Hepatocyte (in vitro differentiated cells): Measurements from ENCODE around the gene CCDC39. TPM values are rescaled to one million over a fixed set of nuclear protein-coding genes. Genes with fewer than 3 reads are reported as not detected.

ENCODE experiments used
- DNase-seq: peaks from one replicate; pipeline ENCODE4 v3.0.0-alpha.2; 2016; ENCODE audit warnings: low spot score
- H2AFZ ChIP-seq: fragments of 200-600 bp; sonication (generic); 2 replicates; pipeline ENCODE4 v1.6.0; 2016; ENCODE audit warnings: antibody characterized with exemption, mild to moderate bottlenecking
- H3K27ac ChIP-seq: fragments of 200-600 bp; sonication (generic); 2 replicates; pipeline ENCODE4 v1.5.1; 2016; ENCODE audit warnings: mild to moderate bottlenecking
- H3K27me3 ChIP-seq: fragments of 200-600 bp; sonication (generic); 2 replicates; pipeline ENCODE4 v1.6.1; 2016
- H3K36me3 ChIP-seq: fragments of 200-600 bp; sonication (generic); replicated peaks from 2 replicates; pipeline ENCODE4 v1.5.1; 2016; ENCODE audit warnings: low read depth; ENCODE audit not compliant: insufficient read depth
- H3K4me1 ChIP-seq: fragments of 200-600 bp; sonication (generic); 2 replicates; pipeline ENCODE4 v1.5.1; 2016; ENCODE audit warnings: mild to moderate bottlenecking, moderate library complexity; ENCODE audit not compliant: insufficient read depth
- H3K4me2 ChIP-seq: fragments of 200-600 bp; sonication (generic); 2 replicates; pipeline ENCODE4 v1.6.0; 2016
- H3K4me3 ChIP-seq: fragments of 200-600 bp; sonication (generic); 2 replicates; pipeline ENCODE4 v1.5.1; 2016; ENCODE audit warnings: mild to moderate bottlenecking
- H3K79me2 ChIP-seq: fragments of 200-600 bp; sonication (generic); 2 replicates; pipeline ENCODE4 v1.6.0; 2017; ENCODE audit warnings: mild to moderate bottlenecking
- H3K9me2 ChIP-seq: fragments of 200-600 bp; sonication (generic); replicated peaks from 2 replicates; pipeline ENCODE4 v1.6.0; 2017; ENCODE audit warnings: mild to moderate bottlenecking; ENCODE audit not compliant: insufficient read depth
- H3K9me3 ChIP-seq: fragments of 200-600 bp; sonication (generic); 2 replicates; pipeline ENCODE4 v1.5.1; 2016; ENCODE audit warnings: low read depth, mild to moderate bottlenecking
- H4K20me1 ChIP-seq: fragments of 200-600 bp; sonication (generic); 2 replicates; pipeline ENCODE4 v1.6.0; 2016; ENCODE audit warnings: mild to moderate bottlenecking; ENCODE audit not compliant: insufficient read depth, poor library complexity, severe bottlenecking
- CTCF ChIP-seq: fragments of 200-600 bp; sonication (generic); IDR thresholded peaks from 2 replicates; pipeline ENCODE4 v1.5.1; 2016; ENCODE audit warnings: antibody characterized with exemption, mild to moderate bottlenecking; ENCODE audit not compliant: poor library complexity
- EZH2 ChIP-seq: fragments of 200-600 bp; sonication (generic); IDR thresholded peaks from 2 replicates; pipeline ENCODE4 v1.6.1; 2016; ENCODE audit warnings: antibody characterized with exemption, mild to moderate bottlenecking, borderline replicate concordance
- EZH2phosphoT487 ChIP-seq: fragments of 200-600 bp; sonication (generic); IDR thresholded peaks from one replicate; pipeline ENCODE4 v1.6.1; 2018; ENCODE audit warnings: antibody characterized with exemption, mild to moderate bottlenecking, low read depth, moderate library complexity; ENCODE audit not compliant: unreplicated experiment, severe bottlenecking
- WGBS: methylation state at CpG from one replicate; pipeline ENCODE4 v1.1.6; 2016; ENCODE audit warnings: low lambda C conversion rate; ENCODE audit errors: missing lambda C conversion rate; 5-methylcytosine and 5-hydroxymethylcytosine counted together
- polyA plus RNA-seq: library from polyadenylated mRNA; unstranded; fragments of >200 nt; fragmentation: Nextera tagmentation; extraction: Ambion mirVana; gene quantifications from 2 replicates; pipeline ENCODE4 v1.2.1, GENCODE V29; 2016
- total RNA-seq: library from RNA; depleted of rRNA; stranded (reverse); fragments of >200 nt; gene quantifications from 2 replicates; pipeline ENCODE4 v1.2.3, GENCODE V29; 2014

The CCDC39 gene
- total and polyA plus RNA-seq, 2 experiments from 2014 or later, result not detected

DNA sequence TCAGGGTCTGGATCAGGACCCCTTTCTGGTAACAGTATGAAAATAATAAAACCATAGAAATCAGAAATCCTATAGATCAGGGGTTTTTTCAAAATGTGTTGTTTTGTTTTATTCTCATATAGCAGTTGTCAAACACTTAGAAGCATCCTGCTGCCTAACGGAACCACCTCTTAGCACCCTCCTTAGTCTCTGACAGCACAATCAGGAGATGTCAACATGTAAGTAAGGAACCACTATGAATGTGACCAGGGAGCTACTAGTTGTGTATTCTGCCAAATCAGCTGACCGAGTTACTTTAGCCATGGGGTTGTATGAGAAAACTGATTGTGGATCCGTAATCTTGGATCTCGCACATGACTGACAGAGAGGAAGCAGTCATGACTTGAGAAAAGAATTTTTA, 22.2 kb downstream of the CCDC39 start:
- no peak overlapping the region for H2AFZ ChIP-seq
- no peak overlapping the region for H3K4me3 ChIP-seq
- no peaks in the 10 kb centered on the region for H3K27me3 ChIP-seq
- no peaks in the 10 kb centered on the region for H3K36me3 ChIP-seq
- no peak overlapping the region for H3K27ac ChIP-seq
- no peak for TF ChIP-seq CTCF
- no peak for TF ChIP-seq EZH2phosphoT487
- TF ChIP-seq EZH2, result no peak
- 82% methylated on average over 4 of the region's 4 CpGs for WGBS
- no peaks in the 10 kb centered on the region for H3K9me2 ChIP-seq
- no peaks in the 10 kb centered on the region for H3K79me2 ChIP-seq
- no peak for DNase-seq
- no peaks in the 10 kb centered on the region for H3K4me1 ChIP-seq
- H4K20me1 ChIP-seq, result no peaks in the 10 kb centered on the region
- no peaks in the 10 kb centered on the region for H3K9me3 ChIP-seq
- H3K4me2 ChIP-seq, result no peak overlapping the region

DNA sequence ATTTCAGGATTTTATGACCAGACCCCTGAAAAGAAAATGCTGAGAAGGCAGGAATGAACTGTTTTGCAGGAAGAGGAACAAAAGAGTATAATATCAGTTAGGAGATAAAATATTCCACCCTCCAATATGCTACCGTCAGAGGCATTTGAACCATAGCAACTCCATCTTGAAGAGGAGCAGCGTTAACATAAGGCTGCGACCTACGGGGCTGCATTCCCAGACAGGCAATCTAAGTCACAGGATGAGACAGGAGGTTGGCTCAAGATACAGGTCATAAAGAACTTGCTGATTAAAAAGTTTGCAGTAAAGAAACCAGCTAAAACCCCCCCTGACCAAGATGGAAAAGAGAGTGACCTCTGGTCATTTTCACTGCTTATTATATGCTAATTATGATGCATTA, 22.9 kb downstream of the CCDC39 start:
- H3K4me1 ChIP-seq, result no peaks in the 10 kb centered on the region
- H3K4me2 ChIP-seq, result no peak overlapping the region
- H3K36me3 ChIP-seq, result no peaks in the 10 kb centered on the region
- TF ChIP-seq EZH2 (no peak), CTCF (no peak), EZH2phosphoT487 (no peak)
- no peak overlapping the region for H3K4me3 ChIP-seq
- no peak for DNase-seq
- no peak overlapping the region for H3K27ac ChIP-seq
- no peaks in the 10 kb centered on the region for H3K9me3 ChIP-seq
- H3K27me3 ChIP-seq, result no peaks in the 10 kb centered on the region
- no peaks in the 10 kb centered on the region for H3K79me2 ChIP-seq
- no peaks in the 10 kb centered on the region for H4K20me1 ChIP-seq
- no peaks in the 10 kb centered on the region for H3K9me2 ChIP-seq
- no peak overlapping the region for H2AFZ ChIP-seq
- WGBS, result 76% methylated on average over 4 of the region's 4 CpGs

DNA sequence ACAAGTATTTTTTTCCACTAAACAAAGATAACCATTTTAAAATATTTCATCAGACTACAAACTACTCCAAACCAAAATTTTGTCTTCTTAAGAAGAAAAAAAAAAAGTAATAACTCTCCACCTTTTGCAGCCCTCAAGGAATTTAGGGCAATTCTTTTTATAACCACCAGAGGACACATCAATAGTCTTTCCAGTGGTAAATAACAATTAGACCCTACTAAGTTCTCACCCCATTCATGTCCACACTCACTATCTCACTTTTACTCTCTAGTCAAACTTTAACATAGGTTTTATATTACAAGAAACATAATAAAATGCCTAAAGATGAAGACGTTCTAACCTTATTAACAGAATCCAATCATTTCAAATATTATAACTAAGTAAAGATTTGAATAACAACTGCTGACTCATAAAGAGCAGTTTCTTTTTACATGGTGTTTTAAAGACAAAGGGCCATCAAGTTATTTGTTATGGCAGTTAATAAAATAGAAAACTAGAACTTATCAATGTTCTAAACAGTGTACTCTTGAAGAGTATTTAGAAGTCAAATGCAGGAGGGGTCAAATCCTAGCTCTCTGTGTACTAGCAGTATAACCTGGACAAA, 33.0 kb downstream of the CCDC39 start:
- no peak for DNase-seq
- Histone ChIP-seq H3K4me3 (no peak overlapping the region), H3K9me3 (no peaks in the 10 kb centered on the region), H3K27me3 (no peaks in the 10 kb centered on the region), H3K4me1 (no peaks in the 10 kb centered on the region), H3K9me2 (no peaks in the 10 kb centered on the region), H3K4me2 (no peak overlapping the region), H2AFZ (no peak overlapping the region), H3K36me3 (no peaks in the 10 kb centered on the region), H3K27ac (no peak overlapping the region), H4K20me1 (no peaks in the 10 kb centered on the region), H3K79me2 (no peaks in the 10 kb centered on the region)
- WGBS, result 38% methylated on average over 1 of the region's 1 CpG
- TF ChIP-seq EZH2, result no peak
- TF ChIP-seq CTCF, result no peak
- TF ChIP-seq EZH2phosphoT487, result no peak

DNA sequence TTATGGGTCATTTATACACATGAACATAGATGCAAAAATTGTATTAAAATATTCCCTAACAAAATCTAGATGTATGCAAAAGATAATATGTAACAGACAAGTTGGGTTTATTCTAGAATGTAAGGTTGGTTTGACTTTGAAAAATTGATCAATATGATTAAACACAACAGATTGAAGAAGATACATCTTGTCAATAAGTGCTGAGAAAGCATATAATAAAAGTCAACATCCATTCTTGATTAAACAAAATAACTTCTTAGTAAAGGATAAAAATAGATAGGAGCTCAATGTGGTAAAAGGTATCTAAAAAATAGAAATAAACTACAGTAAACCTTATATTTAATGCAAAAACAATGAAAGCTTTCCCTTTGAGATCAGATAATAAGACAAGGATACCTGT, 38.3 kb downstream of the CCDC39 start:
- TF ChIP-seq EZH2, result no peak
- no peak for TF ChIP-seq EZH2phosphoT487
- TF ChIP-seq CTCF, result no peak
- H3K27me3 ChIP-seq, result no peaks in the 10 kb centered on the region
- no peak overlapping the region for H3K27ac ChIP-seq
- H4K20me1 ChIP-seq, result no peaks in the 10 kb centered on the region
- DNase-seq, result no peak
- no peak overlapping the region for H3K4me3 ChIP-seq
- H3K9me3 ChIP-seq, result no peaks in the 10 kb centered on the region
- no peaks in the 10 kb centered on the region for H3K9me2 ChIP-seq
- H3K79me2 ChIP-seq, result no peaks in the 10 kb centered on the region
- H3K36me3 ChIP-seq, result no peaks in the 10 kb centered on the region
- no peak overlapping the region for H2AFZ ChIP-seq
- H3K4me2 ChIP-seq, result no peak overlapping the region
- H3K4me1 ChIP-seq, result no peaks in the 10 kb centered on the region
